ENCODE measurements around the gene GALNTL6. TPM values are rescaled to one million over a fixed set of nuclear protein-coding genes. Genes with fewer than 3 reads are reported as not detected.

GALNTL6 gene
- total and polyA plus RNA-seq, 9 of the 15 experiments (the other 6 are each of a cell fraction or from before 2014, with no cell fraction given), result 0.18 to 0.50 (median 0.29) TPM

DNA sequence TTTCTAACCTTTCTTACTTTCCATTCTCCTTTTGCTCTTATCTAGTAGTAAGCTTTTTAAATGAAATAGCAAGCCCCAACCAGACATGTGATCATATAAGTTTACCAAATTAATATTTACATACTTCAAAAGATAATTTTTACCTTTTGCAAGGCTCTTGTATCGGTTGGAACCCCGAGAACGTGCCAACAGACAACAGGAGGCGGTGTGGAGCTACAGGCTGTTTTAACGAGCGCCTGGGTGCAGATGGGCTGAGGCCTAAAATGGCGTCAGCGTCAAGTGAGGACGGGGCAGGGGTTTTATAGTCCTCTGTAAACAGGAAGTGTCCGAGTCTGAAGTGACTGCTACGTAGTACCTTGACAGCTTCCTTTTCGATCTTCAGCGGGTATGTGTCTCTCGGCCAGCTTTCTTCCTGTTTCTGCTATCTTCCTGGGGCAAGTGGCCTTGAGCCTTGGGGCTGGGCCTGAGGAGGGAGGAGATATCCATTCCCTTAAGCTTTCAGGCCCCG, 342.7 kb downstream of the GALNTL6 start (continued):
- TF ChIP-seq SRF (CRISPR knock-in tag; IDR thresholded peaks at IDR 0.05) (no peak), XRCC5 (IDR thresholded peaks at IDR 0.05; ENCODE audit: low read depth, low read length) (no peak), CHD2 (IDR thresholded peaks at IDR 0.05; ENCODE audit: low read depth, low read length) (no peak), ZNF589 (CRISPR knock-in tag; IDR thresholded peaks at IDR 0.05; ENCODE audit: low read depth) (no peak), RHOXF2B (CRISPR knock-in tag; conservative IDR thresholded peaks at IDR 0.05) (no peak), ZNF79 (CRISPR knock-in tag; IDR thresholded peaks at IDR 0.05; ENCODE audit: low read depth) (no peak), DPF2 (IDR thresholded peaks at IDR 0.05) (no peak), ZNF212 (CRISPR knock-in tag; IDR thresholded peaks at IDR 0.05) (no peak), PML (IDR thresholded peaks at IDR 0.05; ENCODE audit: low read length) (peak; percentile 70), POLR2AphosphoS2 (IDR thresholded peaks at IDR 0.05; ENCODE audit: low read length) (no peak), ILK (tag; IDR thresholded peaks at IDR 0.05; ENCODE audit: borderline replicate concordance, low read depth) (no peak), DACH1 (IDR thresholded peaks at IDR 0.05; ENCODE audit: partially characterized antibody) (no peak), ARID2 (IDR thresholded peaks at IDR 0.05) (no peak), HDAC2 (IDR thresholded peaks at IDR 0.05) (no peak), EWSR1 (IDR thresholded peaks at IDR 0.05; ENCODE audit: borderline replicate concordance, low read depth, partially characterized antibody) (no peak), CXXC5 (CRISPR knock-in tag; IDR thresholded peaks at IDR 0.05) (peak; percentile 62), GTF2A2 (tag; IDR thresholded peaks at IDR 0.05) (no peak), SAFB2 (IDR thresholded peaks at IDR 0.05; ENCODE audit: borderline replicate concordance, low read depth, low read length, severe bottlenecking) (no peak), MCM7 (IDR thresholded peaks at IDR 0.05) (no peak), SIX5 (IDR thresholded peaks at IDR 0.05; ENCODE audit: borderline replicate concordance in 1 of 2, insufficient read depth in 1 of 2, low read depth in 1 of 2, low read length in 2 of 2) (no peak)
- TF ChIP-seq, protein P1, sequence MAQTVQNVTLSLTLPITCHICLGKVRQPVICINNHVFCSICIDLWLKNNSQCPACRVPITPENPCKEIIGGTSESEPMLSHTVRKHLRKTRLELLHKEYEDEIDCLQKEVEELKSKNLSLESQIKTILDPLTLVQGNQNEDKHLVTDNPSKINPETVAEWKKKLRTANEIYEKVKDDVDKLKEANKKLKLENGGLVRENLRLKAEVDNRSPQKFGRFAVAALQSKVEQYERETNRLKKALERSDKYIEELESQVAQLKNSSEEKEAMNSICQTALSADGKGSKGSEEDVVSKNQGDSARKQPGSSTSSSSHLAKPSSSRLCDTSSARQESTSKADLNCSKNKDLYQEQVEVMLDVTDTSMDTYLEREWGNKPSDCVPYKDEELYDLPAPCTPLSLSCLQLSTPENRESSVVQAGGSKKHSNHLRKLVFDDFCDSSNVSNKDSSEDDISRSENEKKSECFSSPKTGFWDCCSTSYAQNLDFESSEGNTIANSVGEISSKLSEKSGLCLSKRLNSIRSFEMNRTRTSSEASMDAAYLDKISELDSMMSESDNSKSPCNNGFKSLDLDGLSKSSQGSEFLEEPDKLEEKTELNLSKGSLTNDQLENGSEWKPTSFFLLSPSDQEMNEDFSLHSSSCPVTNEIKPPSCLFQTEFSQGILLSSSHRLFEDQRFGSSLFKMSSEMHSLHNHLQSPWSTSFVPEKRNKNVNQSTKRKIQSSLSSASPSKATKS (CRISPR knock-in tag; IDR thresholded peaks at IDR 0.05), result no peak
- TF ChIP-seq, protein P2, sequence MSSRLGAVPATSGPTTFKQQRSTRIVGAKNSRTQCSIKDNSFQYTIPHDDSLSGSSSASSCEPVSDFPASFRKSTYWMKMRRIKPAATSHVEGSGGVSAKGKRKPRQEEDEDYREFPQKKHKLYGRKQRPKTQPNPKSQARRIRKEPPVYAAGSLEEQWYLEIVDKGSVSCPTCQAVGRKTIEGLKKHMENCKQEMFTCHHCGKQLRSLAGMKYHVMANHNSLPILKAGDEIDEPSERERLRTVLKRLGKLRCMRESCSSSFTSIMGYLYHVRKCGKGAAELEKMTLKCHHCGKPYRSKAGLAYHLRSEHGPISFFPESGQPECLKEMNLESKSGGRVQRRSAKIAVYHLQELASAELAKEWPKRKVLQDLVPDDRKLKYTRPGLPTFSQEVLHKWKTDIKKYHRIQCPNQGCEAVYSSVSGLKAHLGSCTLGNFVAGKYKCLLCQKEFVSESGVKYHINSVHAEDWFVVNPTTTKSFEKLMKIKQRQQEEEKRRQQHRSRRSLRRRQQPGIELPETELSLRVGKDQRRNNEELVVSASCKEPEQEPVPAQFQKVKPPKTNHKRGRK (tag; IDR thresholded peaks at IDR 0.05), result no peak
- TF ChIP-seq, protein P3, sequence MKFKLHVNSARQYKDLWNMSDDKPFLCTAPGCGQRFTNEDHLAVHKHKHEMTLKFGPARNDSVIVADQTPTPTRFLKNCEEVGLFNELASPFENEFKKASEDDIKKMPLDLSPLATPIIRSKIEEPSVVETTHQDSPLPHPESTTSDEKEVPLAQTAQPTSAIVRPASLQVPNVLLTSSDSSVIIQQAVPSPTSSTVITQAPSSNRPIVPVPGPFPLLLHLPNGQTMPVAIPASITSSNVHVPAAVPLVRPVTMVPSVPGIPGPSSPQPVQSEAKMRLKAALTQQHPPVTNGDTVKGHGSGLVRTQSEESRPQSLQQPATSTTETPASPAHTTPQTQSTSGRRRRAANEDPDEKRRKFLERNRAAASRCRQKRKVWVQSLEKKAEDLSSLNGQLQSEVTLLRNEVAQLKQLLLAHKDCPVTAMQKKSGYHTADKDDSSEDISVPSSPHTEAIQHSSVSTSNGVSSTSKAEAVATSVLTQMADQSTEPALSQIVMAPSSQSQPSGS (CRISPR knock-in tag; IDR thresholded peaks at IDR 0.05), result no peak

Data from K562 (cell line).